Ectodermal cell (in vitro differentiated cells): ENCODE results near the gene AFP. TPM values are rescaled to one million over a fixed set of nuclear protein-coding genes. Genes with fewer than 3 reads are reported as not detected.
"Not testable (repeated sequence)": the region's sequence is repeated elsewhere in the genome, so short reads cannot be mapped to it uniquely, and the experiment has no call there.

ENCODE experiments used
- H3K27ac ChIP-seq: 2 replicates; pipeline ENCODE4 v1.7.0; 2013; ENCODE audit warnings: mild to moderate bottlenecking, low read depth, low read length; ENCODE audit not compliant: insufficient read depth, poor library complexity, severe bottlenecking
- H3K27me3 ChIP-seq: 2 replicates; pipeline ENCODE4 v1.7.0; 2013; ENCODE audit warnings: mild to moderate bottlenecking, low read length; ENCODE audit not compliant: insufficient read depth, control insufficient read depth, poor library complexity, severe bottlenecking
- H3K36me3 ChIP-seq: one replicate; pipeline ENCODE4 v1.7.0; 2013; ENCODE audit warnings: low read length; ENCODE audit not compliant: control insufficient read depth, insufficient read depth
- H3K4me1 ChIP-seq: one replicate; pipeline ENCODE4 v1.7.0; 2013; ENCODE audit warnings: low read length; ENCODE audit not compliant: control insufficient read depth, insufficient read depth
- H3K4me3 ChIP-seq: 2 replicates; pipeline ENCODE4 v1.7.0; 2013; ENCODE audit warnings: low read depth, low read length, control low read depth; ENCODE audit not compliant: insufficient read depth
- H3K9me3 ChIP-seq: 2 replicates; pipeline ENCODE4 v1.7.0; 2013; ENCODE audit warnings: mild to moderate bottlenecking, low read length, moderate library complexity; ENCODE audit not compliant: control insufficient read depth
- WGBS, 2 experiments: methylation state at CpG; one replicate each; pipeline ENCODE4 v1.1.7; 2013; ENCODE audit warnings: missing lambda C conversion rate in 2 of 2; 5-methylcytosine and 5-hydroxymethylcytosine counted together
- polyA plus RNA-seq, 4 experiments: library from polyadenylated mRNA; stranded (reverse); fragments of 50-300 nt; gene quantifications; one replicate each; pipeline ENCODE4 v1.2.3, GENCODE V29; 2013

The AFP gene
- polyA plus RNA-seq (2013, experiment 1 of 4), result 2.7 TPM
- polyA plus RNA-seq (2013, experiment 2 of 4), result 2.4 TPM
- polyA plus RNA-seq (2013, experiment 3 of 4), result 7.8 TPM
- 6.3 TPM for polyA plus RNA-seq (2013, experiment 4 of 4)

DNA sequence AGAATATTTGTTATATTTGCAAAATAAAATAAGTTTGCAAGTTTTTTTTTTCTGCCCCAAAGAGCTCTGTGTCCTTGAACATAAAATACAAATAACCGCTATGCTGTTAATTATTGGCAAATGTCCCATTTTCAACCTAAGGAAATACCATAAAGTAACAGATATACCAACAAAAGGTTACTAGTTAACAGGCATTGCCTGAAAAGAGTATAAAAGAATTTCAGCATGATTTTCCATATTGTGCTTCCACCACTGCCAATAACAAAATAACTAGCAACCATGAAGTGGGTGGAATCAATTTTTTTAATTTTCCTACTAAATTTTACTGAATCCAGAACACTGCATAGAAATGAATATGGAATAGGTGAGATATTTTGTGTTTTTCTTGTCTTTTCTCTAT, at the start of gene AFP:
AFP (plus strand) TSS at position 238 of the 400 bp plus-strand sequence; CDS start at position 280, 42 bp downstream.
- 100% methylated on average over 1 of the region's 1 CpG for WGBS, 2 experiments
- H3K36me3 ChIP-seq, result no peaks in the 10 kb centered on the region
- H3K4me3 ChIP-seq, result no peak within 1 kb of the TSS
- no peaks in the 10 kb centered on the region for H3K9me3 ChIP-seq
- H3K27ac ChIP-seq, result no peak within 1 kb of the TSS
- no peaks in the 10 kb centered on the region for H3K4me1 ChIP-seq
- H3K27me3 ChIP-seq, result no peaks in the 10 kb centered on the region

DNA sequence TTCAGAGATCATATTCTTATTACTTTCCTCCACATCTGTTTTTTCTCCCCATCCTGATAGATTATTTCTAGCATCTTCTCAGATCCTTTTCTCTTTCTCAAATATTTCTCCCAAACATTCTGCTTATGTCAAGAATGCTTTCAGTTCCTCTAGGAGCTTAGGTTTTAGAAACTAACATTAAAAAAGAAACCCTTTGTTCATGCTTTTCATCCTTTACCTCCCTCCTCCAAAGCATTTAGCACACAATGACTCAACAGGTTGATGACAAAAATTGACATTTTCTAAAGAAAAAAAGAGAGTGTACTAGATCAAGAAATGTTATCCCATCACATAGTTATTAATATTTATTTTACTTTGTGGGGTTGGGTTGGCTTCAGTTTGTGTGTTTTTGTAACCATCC, 48.5 kb upstream of the AFP start:
- Histone ChIP-seq H3K4me3 (no peak overlapping the region), H3K27ac (no peak overlapping the region), H3K4me1 (no peaks in the 10 kb centered on the region), H3K36me3 (no peaks in the 10 kb centered on the region), H3K9me3 (no peaks in the 10 kb centered on the region), H3K27me3 (no peaks in the 10 kb centered on the region)

DNA sequence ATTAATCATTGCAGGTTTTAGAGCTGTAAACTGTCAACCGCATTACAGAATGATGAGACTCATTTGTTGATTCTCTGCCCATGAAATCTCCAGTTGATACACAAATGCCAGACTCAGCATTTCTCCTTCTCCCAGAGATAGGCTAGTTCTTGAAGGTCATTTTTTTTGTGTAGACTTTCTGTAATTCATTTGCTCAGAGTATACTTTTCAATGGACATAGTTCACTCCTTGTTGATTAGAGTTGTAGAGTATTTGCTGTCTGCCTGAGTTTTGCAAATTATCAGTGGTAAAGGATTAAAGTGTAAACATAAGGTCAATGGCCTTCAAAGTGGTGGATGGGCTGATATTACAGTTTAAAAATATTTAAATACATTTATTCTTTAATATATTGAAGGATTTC, 47.1 kb upstream of the AFP start:
- H3K27ac ChIP-seq, result no peak overlapping the region
- WGBS, 2 experiments, result 93 to 100% methylated on average over 1 of the region's 1 CpG
- H3K36me3 ChIP-seq, result no peaks in the 10 kb centered on the region
- no peaks in the 10 kb centered on the region for H3K9me3 ChIP-seq
- no peaks in the 10 kb centered on the region for H3K27me3 ChIP-seq
- H3K4me3 ChIP-seq, result no peak overlapping the region
- H3K4me1 ChIP-seq, result no peaks in the 10 kb centered on the region

DNA sequence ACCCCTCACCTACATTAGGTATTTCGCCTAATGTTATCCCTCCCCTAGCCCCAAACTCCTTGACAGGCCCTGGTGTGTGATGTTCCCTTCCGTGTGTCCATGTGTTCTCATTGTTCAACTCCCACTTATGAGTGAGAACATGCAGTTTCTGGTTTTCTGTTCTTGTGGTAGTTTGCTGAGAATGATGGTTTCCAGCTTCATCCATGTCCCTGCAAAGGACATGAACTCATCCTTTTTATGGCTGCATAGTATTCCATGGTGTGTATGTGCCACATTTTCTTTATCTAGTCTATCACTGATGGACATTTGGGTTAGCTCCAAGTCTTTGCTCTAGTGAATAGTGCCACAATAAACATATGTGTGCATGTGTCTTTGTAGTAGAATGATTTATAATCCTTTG, 46.4 kb upstream of the AFP start:
- not testable (repeated sequence) for H3K27me3 ChIP-seq, H3K4me3 ChIP-seq, H3K27ac ChIP-seq, H3K36me3 ChIP-seq, H3K4me1 ChIP-seq, H3K9me3 ChIP-seq
- WGBS, 2 experiments, result 90 to 97% methylated on average over 2 of the region's 2 CpGs

DNA sequence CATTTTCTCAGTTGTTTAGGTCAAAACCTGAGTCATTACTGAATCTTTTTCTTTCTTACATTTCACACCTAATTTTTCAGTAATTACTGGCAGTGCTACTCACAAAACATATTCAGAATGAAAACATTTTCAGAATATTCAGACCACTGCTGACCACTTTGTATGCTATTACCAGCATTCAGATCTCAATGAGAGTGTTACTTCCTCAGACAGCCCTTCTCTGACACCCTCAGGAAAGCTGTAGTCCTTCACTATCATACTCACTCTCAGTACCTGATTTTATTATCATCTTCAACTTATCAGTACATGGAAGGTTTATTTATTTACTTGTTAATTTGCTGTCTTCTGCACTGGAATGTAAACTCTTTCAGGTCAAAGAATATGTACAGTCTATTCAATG, 44.2 kb upstream of the AFP start:
- Histone ChIP-seq H3K27me3 (no peaks in the 10 kb centered on the region), H3K9me3 (no peaks in the 10 kb centered on the region), H3K36me3 (no peaks in the 10 kb centered on the region), H3K4me1 (no peaks in the 10 kb centered on the region), H3K4me3 (no peak overlapping the region), H3K27ac (no peak overlapping the region)

DNA sequence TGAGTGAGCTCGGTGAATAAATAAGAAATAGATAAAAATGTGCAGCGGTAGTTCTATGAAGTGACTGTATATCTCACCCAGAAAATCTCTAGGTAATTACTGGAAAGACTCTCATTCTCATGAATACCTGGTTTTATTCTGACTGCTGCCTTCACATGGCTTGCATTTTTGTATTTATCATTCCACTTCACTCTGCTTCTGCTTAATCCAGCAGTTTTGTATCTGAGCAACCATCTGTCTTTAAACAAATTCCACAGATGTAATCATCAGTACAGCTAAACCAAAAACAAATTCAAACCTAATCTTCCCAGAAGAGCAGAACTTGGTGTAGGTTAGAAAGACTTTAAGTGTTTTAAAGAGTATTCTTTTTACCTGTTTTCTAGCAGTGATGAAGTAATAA, 43.1 kb upstream of the AFP start:
- H3K27me3 ChIP-seq, result no peaks in the 10 kb centered on the region
- H3K4me1 ChIP-seq, result peaks cover 4% of the 10 kb centered on the region
- no peak overlapping the region for H3K27ac ChIP-seq
- no peaks in the 10 kb centered on the region for H3K36me3 ChIP-seq
- WGBS, 2 experiments, result 93 to 94% methylated on average over 2 of the region's 2 CpGs
- no peaks in the 10 kb centered on the region for H3K9me3 ChIP-seq
- H3K4me3 ChIP-seq, result no peak overlapping the region

DNA sequence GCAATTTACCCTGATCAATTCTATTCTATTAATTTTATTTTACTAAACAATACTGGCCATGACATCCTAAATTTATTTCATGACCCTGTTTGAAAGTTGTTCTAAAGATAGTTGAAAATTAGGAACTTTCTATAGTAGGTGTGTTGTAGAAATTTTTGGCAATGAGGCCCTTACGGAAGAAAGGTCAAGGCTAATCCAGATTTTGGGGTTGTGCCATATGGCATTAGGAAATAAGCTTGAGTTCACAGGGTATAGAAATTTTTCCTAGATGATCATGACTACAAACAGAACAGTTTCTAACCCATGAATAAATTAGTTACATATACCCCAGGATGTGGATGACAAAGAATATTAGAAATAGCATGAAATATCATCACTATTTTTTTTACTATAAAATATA, 39.7 kb upstream of the AFP start:
- Histone ChIP-seq H3K27ac (no peak overlapping the region), H3K4me1 (peaks cover 4% of the 10 kb centered on the region), H3K36me3 (no peaks in the 10 kb centered on the region), H3K27me3 (no peaks in the 10 kb centered on the region), H3K9me3 (no peaks in the 10 kb centered on the region), H3K4me3 (no peak overlapping the region)
- 93 to 97% methylated on average over 1 of the region's 1 CpG for WGBS, 2 experiments

DNA sequence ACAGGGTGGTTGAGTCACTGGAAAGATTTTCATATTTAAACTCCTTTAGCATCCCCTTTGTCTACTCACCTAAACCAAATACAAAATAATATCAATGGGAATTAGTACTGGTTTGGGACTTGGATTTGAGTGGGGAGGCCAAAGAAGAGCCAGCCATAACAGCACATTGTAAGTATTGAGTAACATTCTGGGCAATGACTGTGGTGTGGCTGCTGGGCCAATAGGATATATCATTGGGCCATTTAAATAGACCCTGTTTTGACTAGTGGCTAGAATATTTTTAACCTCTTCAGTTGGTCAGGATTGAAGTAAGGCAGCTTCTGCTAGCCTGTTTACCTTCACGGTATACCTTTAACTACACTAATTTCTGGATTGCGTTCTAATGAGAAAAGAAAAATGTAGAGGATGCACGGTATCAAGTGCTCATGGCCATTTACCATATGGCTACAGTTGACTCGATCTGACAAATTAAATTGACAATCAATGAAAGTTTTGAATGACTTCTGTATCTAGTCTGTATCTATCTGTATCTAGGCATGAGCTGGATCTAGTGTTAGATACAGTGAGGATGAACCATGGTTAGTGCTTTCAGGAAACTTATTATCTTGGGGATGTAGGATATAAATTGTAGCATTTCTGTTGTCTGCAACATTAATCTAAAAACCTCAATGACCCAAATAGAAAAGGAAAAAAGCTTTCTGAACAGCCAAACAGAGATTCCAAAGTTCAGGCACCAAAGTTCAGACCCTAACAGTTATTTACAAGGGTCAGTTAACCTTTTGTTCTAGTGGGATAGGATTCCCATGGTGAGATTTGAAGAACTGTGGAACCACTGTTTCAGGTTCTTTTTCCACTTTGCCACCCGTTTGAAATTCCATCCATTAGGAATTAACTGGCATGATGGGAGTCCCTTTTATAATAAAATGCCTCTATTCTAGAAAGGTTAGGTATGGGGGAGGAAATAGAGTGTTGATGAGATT, 38.7 kb upstream of the AFP start:
- H3K9me3 ChIP-seq, result no peaks in the 10 kb centered on the region

DNA sequence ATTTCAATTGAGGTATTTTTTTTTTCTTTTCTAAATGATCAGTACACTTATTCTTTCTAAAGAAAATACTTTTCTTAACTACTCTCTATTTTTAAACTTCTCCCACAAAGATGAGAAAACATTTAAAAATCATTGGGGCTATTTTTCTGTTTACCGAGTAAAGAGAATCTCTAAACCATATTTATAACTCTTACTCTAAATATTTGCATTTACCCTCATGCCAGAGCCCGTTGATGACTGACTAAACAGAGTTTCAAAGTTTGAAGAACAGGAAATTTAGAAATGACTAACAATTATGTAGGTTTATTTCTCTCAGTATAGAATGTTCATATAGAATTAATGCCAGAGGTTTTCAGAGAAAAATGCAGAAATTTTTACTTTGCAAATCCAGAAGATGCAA, 34.6 kb upstream of the AFP start:
- WGBS, 2 experiments, result 100% methylated on average over 1 to 2 of the region's 2 CpGs
- H3K27ac ChIP-seq, result no peak overlapping the region
- H3K27me3 ChIP-seq, result no peaks in the 10 kb centered on the region
- H3K4me3 ChIP-seq, result no peak overlapping the region
- H3K9me3 ChIP-seq, result no peaks in the 10 kb centered on the region
- peaks cover 4% of the 10 kb centered on the region for H3K4me1 ChIP-seq
- H3K36me3 ChIP-seq, result no peaks in the 10 kb centered on the region

More for the DNA sequence above, 38.7 kb upstream of the AFP start:
- Histone ChIP-seq H3K27me3 (no peaks in the 10 kb centered on the region), H3K4me1 (peaks cover 4% of the 10 kb centered on the region), H3K27ac (peak overlapping the region; percentile 42), H3K36me3 (no peaks in the 10 kb centered on the region), H3K4me3 (no peak overlapping the region)
- WGBS, 2 experiments, result 91 to 92% methylated on average over 5 of the region's 5 CpGs

DNA sequence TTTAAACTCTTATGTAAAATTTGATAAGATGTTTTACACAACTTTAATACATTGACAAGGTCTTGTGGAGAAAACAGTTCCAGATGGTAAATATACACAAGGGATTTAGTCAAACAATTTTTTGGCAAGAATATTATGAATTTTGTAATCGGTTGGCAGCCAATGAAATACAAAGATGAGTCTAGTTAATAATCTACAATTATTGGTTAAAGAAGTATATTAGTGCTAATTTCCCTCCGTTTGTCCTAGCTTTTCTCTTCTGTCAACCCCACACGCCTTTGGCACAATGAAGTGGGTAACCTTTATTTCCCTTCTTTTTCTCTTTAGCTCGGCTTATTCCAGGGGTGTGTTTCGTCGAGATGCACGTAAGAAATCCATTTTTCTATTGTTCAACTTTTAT, 32.0 kb upstream of the AFP start, which contains the start of gene ALB:
ALB (plus strand) TSS at position 246 of the 400 bp plus-strand sequence; CDS start at position 287, 41 bp downstream.
- 95 to 96% methylated on average over 3 to 7 of the region's 7 CpGs for WGBS, 2 experiments
- Histone ChIP-seq H3K27ac (no peak within 1 kb of the TSS), H3K4me1 (no peaks in the 10 kb centered on the region), H3K27me3 (no peaks in the 10 kb centered on the region), H3K36me3 (no peaks in the 10 kb centered on the region), H3K9me3 (no peaks in the 10 kb centered on the region), H3K4me3 (no peak within 1 kb of the TSS)
